GM19324 (cell line): ENCODE measurements around the gene CDH4.
"Not testable (repeated sequence)": the region's sequence is repeated elsewhere in the genome, so short reads cannot be mapped to it uniquely, and the experiment has no call there.

ENCODE experiments used
- ATAC-seq: cut with Tn5 transposase; IDR thresholded peaks from one replicate; pipeline ENCODE4 v1.9.1; 2021; ENCODE audit warnings: mild to moderate bottlenecking, moderate library complexity; ENCODE audit not compliant: unreplicated experiment, low FRiP score

Gene CDH4

DNA sequence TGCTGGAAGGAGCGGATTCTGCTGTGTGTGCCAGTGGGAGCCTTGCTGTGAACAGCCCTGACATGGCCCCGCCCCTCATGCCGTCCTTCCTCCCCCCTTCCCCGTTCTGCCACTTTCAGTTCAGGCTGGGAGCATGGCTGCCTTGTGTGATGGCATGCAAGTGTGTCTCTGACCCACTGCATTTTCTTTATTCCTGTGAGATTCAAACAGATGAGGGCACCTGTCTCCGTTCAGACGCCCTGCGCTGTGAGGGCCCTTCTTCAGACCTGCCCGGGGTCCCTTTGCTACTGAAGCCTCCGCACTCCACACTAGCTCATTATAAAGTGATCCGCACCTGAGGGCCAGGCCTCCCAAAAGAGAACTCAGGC lies 725.3 kb downstream of the CDH4 start:
- no peak for ATAC-seq

DNA sequence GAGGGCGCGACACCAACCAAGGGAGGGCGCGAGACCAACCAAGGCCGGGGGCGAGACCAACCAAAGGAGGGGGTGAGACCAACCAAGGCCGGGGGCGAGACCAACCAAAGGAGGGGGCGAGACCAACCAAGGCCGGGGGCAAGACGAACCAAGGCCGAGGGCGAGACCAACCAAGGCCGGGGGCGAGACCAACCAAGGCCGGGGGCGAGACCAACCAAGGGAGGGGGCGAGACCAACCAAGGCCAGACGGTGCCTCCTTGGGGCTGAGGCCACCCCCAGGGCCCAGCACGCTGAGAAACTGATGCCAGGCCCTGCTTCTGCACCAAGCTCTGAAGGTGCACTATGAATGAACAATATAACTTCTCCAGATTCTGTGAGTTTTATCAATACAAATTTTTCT lies 726.4 kb downstream of the CDH4 start:
- ATAC-seq, result no peak

- no peak for ATAC-seq
These were observed 727.0 kb downstream of the CDH4 start for GRCh38 chr20:61979090-61979489.

DNA sequence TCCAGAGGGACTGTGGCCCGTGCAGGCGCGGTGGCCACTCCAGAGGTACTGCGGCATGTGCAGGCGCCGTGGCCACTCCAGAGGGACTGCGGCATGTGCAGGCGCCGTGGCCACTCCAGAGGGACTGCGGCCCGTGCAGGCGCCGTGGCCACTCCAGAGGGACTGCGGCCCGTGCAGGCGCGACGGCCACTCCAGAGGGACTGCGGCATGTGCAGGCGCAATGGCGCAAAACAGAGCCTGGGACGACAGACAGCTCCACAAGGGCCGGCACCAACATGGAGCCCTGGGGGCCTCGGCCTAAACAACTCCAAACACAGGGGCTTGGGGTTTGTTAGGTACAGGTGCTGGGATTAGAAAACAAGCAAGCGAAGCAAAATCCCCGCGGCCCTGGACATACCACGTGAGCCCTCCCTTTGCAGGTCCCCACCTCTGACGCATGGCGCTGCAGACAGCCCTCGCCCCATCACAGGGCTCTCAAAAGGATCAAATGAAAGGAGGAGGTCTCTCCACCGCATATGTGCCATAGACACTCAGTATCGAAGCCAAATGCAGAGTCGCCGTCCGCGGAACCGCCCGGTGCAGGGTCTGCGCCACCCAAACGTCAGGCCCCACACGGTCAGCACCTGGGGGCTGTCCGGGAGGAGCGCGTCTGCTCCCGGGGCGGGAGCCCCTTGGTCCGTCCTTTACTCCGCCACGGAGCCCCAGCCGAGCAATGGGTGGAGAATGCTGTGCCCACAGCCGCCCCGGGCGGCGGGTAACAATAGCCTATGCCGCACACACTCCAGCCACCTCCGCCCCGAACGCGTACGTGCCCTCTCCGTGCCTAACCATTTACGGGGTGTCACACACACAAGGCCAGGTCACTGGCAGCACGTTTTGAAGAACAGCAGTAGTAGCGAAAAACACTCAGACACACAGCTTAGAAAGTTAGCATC lies 727.9 kb downstream of the CDH4 start:
- ATAC-seq, result no peak

- no peak for ATAC-seq
These were observed 728.9 kb downstream of the CDH4 start for GRCh38 chr20:61980647-61981583.

DNA sequence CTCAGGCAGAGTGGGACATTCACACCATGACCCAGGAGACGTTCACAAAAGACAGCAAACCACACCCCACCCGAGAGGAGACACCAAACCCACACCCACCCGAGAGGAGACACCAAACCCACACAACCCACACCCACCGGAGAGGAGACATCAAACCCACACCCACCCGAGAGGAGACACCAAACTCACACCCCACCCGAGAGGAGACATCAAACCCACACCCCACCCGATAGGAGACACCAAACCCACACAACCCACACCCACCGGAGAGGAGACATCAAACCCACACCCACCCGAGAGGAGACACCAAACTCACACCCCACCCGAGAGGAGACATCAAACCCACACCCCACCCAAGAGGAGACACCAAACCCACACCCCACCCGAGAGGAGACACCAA lies 729.6 kb downstream of the CDH4 start:
- not testable (repeated sequence) for ATAC-seq

DNA sequence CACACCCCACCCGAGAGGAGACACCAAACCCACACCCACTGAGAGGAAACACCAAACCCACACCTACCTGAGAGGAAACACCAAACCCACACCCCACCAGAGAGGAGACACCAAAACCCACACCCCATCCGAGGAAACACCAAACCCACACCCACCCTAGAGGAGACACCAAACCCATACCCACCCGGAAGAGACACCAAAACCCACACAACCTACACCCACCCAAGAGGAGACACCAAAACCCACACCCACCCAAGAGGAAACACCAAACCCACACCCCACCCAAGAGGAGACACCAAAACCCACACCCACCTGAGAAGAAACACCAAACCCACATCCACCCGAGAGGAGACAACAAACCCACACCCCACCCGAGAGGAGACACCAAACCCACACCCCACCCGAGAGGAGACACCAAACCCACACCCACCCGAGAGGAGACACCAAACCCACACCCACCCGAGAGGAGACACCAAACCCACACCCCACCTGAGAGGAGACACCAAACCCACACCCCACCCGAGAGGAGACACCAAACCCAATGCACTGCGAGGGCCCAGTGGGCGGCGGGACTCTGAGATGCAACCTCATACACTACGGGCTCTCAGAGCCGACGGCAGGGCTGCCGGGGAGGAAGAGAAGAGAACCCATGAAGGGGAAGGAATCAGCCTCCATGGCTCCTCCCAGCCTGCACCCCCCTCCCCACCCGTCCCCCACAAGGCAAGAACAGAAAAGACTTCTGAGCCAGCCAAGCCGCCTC lies 730.3 kb downstream of the CDH4 start:
- ATAC-seq, result no peak

- no peak for ATAC-seq
These were observed 730.9 kb downstream of the CDH4 start for GRCh38 chr20:61982951-61983315.

- no peak for ATAC-seq
These were observed 731.9 kb downstream of the CDH4 start for GRCh38 chr20:61983965-61984364.

GRCh38 chr20:61984431-61984830 lies 732.4 kb downstream of the CDH4 start:
- not testable (repeated sequence) for ATAC-seq

GRCh38 chr20:61985096-61985495 lies 733.0 kb downstream of the CDH4 start:
- no peak for ATAC-seq

DNA sequence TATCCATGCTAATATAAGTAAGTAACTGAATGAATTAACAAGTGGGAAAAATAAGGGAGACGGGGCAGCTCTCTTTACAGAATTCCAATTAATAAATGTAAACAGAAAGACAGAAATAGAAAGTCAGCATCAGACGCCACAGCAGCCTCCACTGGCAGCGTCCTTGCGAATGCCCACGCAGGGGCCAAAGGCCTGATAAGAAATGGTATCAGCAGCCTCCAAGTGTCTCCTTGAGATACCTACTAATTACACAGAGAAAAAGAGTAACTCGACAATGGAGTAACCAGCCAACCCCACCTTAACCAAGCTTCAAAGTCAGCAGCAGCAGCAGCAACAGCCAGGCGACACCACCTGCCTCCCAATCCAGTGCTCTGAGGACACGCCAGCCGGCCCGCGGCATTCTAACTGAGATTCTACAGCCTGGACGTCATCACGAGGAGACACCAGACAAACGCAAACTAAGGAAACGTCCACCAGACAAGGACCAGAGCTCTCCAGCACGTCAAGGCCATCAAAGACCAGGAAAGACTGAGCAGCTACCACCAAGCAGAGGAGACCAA lies 734.8 kb downstream of the CDH4 start:
- ATAC-seq, result no peak

- ATAC-seq, result no peak
These were observed 736.6 kb downstream of the CDH4 start for GRCh38 chr20:61988665-61989064.

DNA sequence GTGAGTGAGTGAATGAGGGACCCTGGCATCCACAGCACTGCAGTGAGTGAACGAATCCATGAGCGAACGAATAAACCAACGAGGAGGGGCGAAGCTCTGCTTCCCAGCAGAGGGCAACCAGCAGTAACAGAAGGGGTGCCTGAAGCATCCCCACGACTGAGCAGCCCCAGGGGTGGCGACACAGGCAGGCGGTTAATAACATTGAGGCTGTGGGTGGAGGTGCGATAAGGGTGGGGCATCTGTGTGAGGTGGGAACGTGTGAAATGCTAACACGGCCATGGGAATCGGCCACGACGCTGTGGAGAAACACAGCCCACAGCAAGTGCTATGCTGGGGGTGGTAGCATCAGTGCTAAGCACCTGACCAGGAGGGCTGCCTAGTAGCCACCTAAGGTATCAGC lies 737.7 kb downstream of the CDH4 start:
- ATAC-seq, result no peak
